Caco-2 (cell line): ENCODE data around the gene PAWR. TPM values are rescaled to one million over a fixed set of nuclear protein-coding genes. Genes with fewer than 3 reads are reported as not detected.

Experiments
- BruUV-seq: library from RNA; stranded (reverse); fragments of 400-500 nt; replicated peaks from 2 replicates; lab custom pipeline; 2021; lab: Mats Ljungman, UMichigan
- CTCF ChIA-PET: fragments of 300-600 bp; sonication (Branson Sonifier 250); formaldehyde crosslinking; loops from one replicate; lab custom pipeline; 2022; ENCODE audit warnings: antibody characterized with exemption; lab: Charles Lee
- POLR2A ChIA-PET: fragments of 300-600 bp; sonication (Branson Sonifier 250); formaldehyde crosslinking; loops from one replicate; lab custom pipeline; 2022; ENCODE audit warnings: antibody characterized with exemption; lab: Charles Lee
- DNase-seq, 2 experiments: peaks; one replicate each; pipeline versions ENCODE4 v3.0.0 to v3.0.0-alpha.2; 2020 to 2022
- H3K27me3 ChIP-seq: replicated peaks from 2 replicates; pipeline ENCODE4 v1.6.0; 2011; ENCODE audit warnings: low read length; ENCODE audit not compliant: control insufficient read depth, insufficient read depth
- H3K36me3 ChIP-seq: 2 replicates; pipeline ENCODE4 v1.5.1; 2011; ENCODE audit warnings: low read length; ENCODE audit not compliant: control insufficient read depth, insufficient read depth
- H3K4me1 ChIP-seq: fragments of 250-450 bp; sonication (Bioruptor Pico); 2 replicates; pipeline ENCODE4 v1.5.1; 2020; ENCODE audit warnings: mild to moderate bottlenecking
- H3K4me3 ChIP-seq: 2 replicates; pipeline ENCODE4 v1.5.1; 2011; ENCODE audit warnings: low read depth, mild to moderate bottlenecking, control low read depth, low read length
- H3K9me3 ChIP-seq: fragments of 250-450 bp; sonication (Bioruptor Pico); 2 replicates; pipeline ENCODE4 v1.5.1; 2020; ENCODE audit warnings: mild to moderate bottlenecking, moderate library complexity
- H3K27ac Mint-ChIP-seq: one replicate; pipeline ENCODE4 v1.8.0; 2022; ENCODE audit warnings: mixed read lengths; ENCODE audit not compliant: unreplicated experiment
- H3K27me3 Mint-ChIP-seq: one replicate; pipeline ENCODE4 v1.8.0; 2022; ENCODE audit warnings: mixed read lengths; ENCODE audit not compliant: insufficient read depth, unreplicated experiment
- H3K36me3 Mint-ChIP-seq: one replicate; pipeline ENCODE4 v1.8.0; 2022; ENCODE audit warnings: mild to moderate bottlenecking, mixed read lengths; ENCODE audit not compliant: insufficient read depth, unreplicated experiment
- H3K4me1 Mint-ChIP-seq: one replicate; pipeline ENCODE4 v1.8.0; 2022; ENCODE audit warnings: low read depth, mixed read lengths; ENCODE audit not compliant: unreplicated experiment
- H3K4me3 Mint-ChIP-seq: one replicate; pipeline ENCODE4 v1.8.0; 2022; ENCODE audit warnings: mild to moderate bottlenecking, moderate library complexity, mixed read lengths; ENCODE audit not compliant: unreplicated experiment
- H3K9me3 Mint-ChIP-seq: one replicate; pipeline ENCODE4 v1.8.0; 2022; ENCODE audit warnings: mixed read lengths; ENCODE audit not compliant: unreplicated experiment
- CTCF ChIP-seq, 2 experiments: fragments of 200-600 bp in 1 of 2; IDR thresholded peaks; 1 replicate in 1 of 2; 2 replicates in 1 of 2; pipeline versions ENCODE4 v1.5.1 to v1.8.0; 2011 to 2022; ENCODE audit warnings: antibody characterized with exemption in 1 of 2, control low read depth in 1 of 2, inconsistent platforms in 1 of 2, low read depth in 1 of 2, low read length in 1 of 2, mild to moderate bottlenecking in 1 of 2, moderate library complexity in 1 of 2; ENCODE audit not compliant: insufficient read depth in 1 of 2, severe bottlenecking in 1 of 2, unreplicated experiment in 1 of 2
- intact Hi-C: fragments of 100-400 bp; cut with micrococcal nuclease; formaldehyde crosslinking; loops from one replicate; pipeline ENCODE4 v1.10.0; 2022; ENCODE audit not compliant: unreplicated experiment
- total RNA-seq: library from RNA; stranded (reverse); gene quantifications from 2 replicates; pipeline ENCODE4 v1.2.3, GENCODE V29; 2022

The PAWR gene
- total RNA-seq, 1 experiment from 2014 or later: 157 TPM

- Mint-ChIP-seq H3K27me3 (no peaks in the 10 kb centered on the region), H3K9me3 (peaks cover 8% of the 10 kb centered on the region), H3K27ac (no peak overlapping the region), H3K36me3 (no peaks in the 10 kb centered on the region), H3K4me1 (no peaks in the 10 kb centered on the region), H3K4me3 (no peak overlapping the region)
- no peak for DNase-seq
- no peak for TF ChIP-seq CTCF (IDR thresholded peaks at IDR 0.05; ENCODE audit: insufficient read depth in 1 of 2, low read depth in 1 of 2, low read length in 1 of 2, severe bottlenecking in 1 of 2, unreplicated experiment in 1 of 2)
- intact Hi-C loops: loop anchor here (10.0 kb wide), 1 partner anchor 452 kb away; no protein-coding TSS in a partner anchor
- H3K9me3 ChIP-seq: no peaks in the 10 kb centered on the region
- BruUV-seq: no TSS peak
- H3K27me3 ChIP-seq: no peaks in the 10 kb centered on the region
- H3K36me3 ChIP-seq: no peaks in the 10 kb centered on the region
- H3K4me1 ChIP-seq: no peaks in the 10 kb centered on the region; the same call in 1 of the 2 replicates
- ChIA-PET CTCF (no interaction called here), POLR2A (no interaction called here)
- H3K4me3 ChIP-seq: no peak overlapping the region
Observed at GRCh38 chr12:79732638-79733037, 41.9 kb upstream of the PAWR start.

GRCh38 chr12:79725987-79726386 is 35.2 kb upstream of the PAWR start:
- no peaks in the 10 kb centered on the region for H3K36me3 Mint-ChIP-seq
- H3K9me3 Mint-ChIP-seq: peaks cover 9% of the 10 kb centered on the region
- no peak overlapping the region for H3K4me3 ChIP-seq
- no peaks in the 10 kb centered on the region for H3K36me3 ChIP-seq
- H3K4me1 Mint-ChIP-seq: no peaks in the 10 kb centered on the region
- no TSS peak for BruUV-seq
- H3K27ac Mint-ChIP-seq: no peak overlapping the region
- DNase-seq: no peak
- no peaks in the 10 kb centered on the region for H3K27me3 ChIP-seq
- no peaks in the 10 kb centered on the region for H3K9me3 ChIP-seq
- CTCF ChIA-PET: no interaction called here
- H3K27me3 Mint-ChIP-seq: no peaks in the 10 kb centered on the region
- no peak for TF ChIP-seq CTCF (IDR thresholded peaks at IDR 0.05; ENCODE audit: insufficient read depth in 1 of 2, low read depth in 1 of 2, low read length in 1 of 2, severe bottlenecking in 1 of 2, unreplicated experiment in 1 of 2)
- no peaks in the 10 kb centered on the region for H3K4me1 ChIP-seq
- intact Hi-C loops: no loop called here
- H3K4me3 Mint-ChIP-seq: no peak overlapping the region
- POLR2A ChIA-PET: no interaction called here

GRCh38 chr12:79717006-79717405 is 26.2 kb upstream of the PAWR start:
- no peaks in the 10 kb centered on the region for H3K27me3 ChIP-seq
- no peak for TF ChIP-seq CTCF (IDR thresholded peaks at IDR 0.05; ENCODE audit: insufficient read depth in 1 of 2, low read depth in 1 of 2, low read length in 1 of 2, severe bottlenecking in 1 of 2, unreplicated experiment in 1 of 2)
- CTCF ChIA-PET: no interaction called here
- Mint-ChIP-seq H3K4me1 (no peaks in the 10 kb centered on the region), H3K4me3 (no peak overlapping the region), H3K9me3 (no peaks in the 10 kb centered on the region), H3K36me3 (no peaks in the 10 kb centered on the region), H3K27me3 (no peaks in the 10 kb centered on the region), H3K27ac (no peak overlapping the region)
- no peaks in the 10 kb centered on the region for H3K9me3 ChIP-seq
- H3K4me3 ChIP-seq: no peak overlapping the region
- POLR2A ChIA-PET: no interaction called here
- H3K4me1 ChIP-seq: no peaks in the 10 kb centered on the region
- no peak for DNase-seq
- H3K36me3 ChIP-seq: no peaks in the 10 kb centered on the region
- no TSS peak for BruUV-seq
- intact Hi-C loops: no loop called here
